HEK293 (cell line): ENCODE data around the gene TAOK3.
A peak's percentile ranks its signal among the peaks of the same experiment; 100 is the strongest.

Experiments
- CTCF ChIA-PET: fragments of 350-600 bp; formaldehyde crosslinking; extraction: SDS; loops from one replicate; lab custom pipeline; 2021; ENCODE audit warnings: antibody characterized with exemption; lab: Yijun Ruan, JAX
- POLR2A ChIA-PET: fragments of 300-600 bp; formaldehyde crosslinking; extraction: SDS; loops from one replicate; lab custom pipeline; 2020; ENCODE audit warnings: antibody characterized with exemption, inconsistent platforms; lab: Yijun Ruan, JAX
- H3K27ac ChIP-seq: fragments of 200-500 bp; sonication (Bioruptor generic); 2 replicates; pipeline ENCODE4 v1.5.1; 2014; ENCODE audit warnings: low read depth, low read length, control low read depth, inconsistent platforms; ENCODE audit errors: extremely low read depth
- H3K36me3 ChIP-seq, 2 experiments: fragments of 200-500 bp in 1 of 2; sonication (Bioruptor generic) in 1 of 2; 1 replicate in 1 of 2; 2 replicates in 1 of 2; pipeline ENCODE4 v1.5.1; 2014 to 2017; ENCODE audit warnings: inconsistent platforms in 2 of 2, low read length in 2 of 2; ENCODE audit not compliant: control insufficient read depth in 2 of 2, insufficient read depth in 1 of 2
- H3K4me1 ChIP-seq: fragments of 200-500 bp; sonication (Bioruptor generic); 2 replicates; pipeline ENCODE4 v1.5.1; 2014; ENCODE audit warnings: mild to moderate bottlenecking, low read length, inconsistent platforms; ENCODE audit not compliant: control insufficient read depth, insufficient read depth
- H3K4me3 ChIP-seq: 2 replicates; pipeline ENCODE4 v1.5.1; 2011; ENCODE audit warnings: low read depth, mild to moderate bottlenecking, control low read depth, low read length, moderate library complexity
- H3K9me3 ChIP-seq: fragments of 200-500 bp; sonication (Bioruptor generic); 2 replicates; pipeline ENCODE4 v1.5.1; 2014; ENCODE audit warnings: low read depth, low read length, inconsistent platforms; ENCODE audit not compliant: control insufficient read depth, insufficient read depth
- INSM2 ChIP-seq: fragments of 450-650 bp; formaldehyde crosslinking; IDR thresholded peaks from 2 replicates; pipeline ENCODE4 v1.5.1; 2016; ENCODE audit warnings: missing biosample characterization, missing genetic modification characterization
- KLF16 ChIP-seq: fragments of 450-650 bp; formaldehyde crosslinking; IDR thresholded peaks from 2 replicates; pipeline ENCODE4 v1.5.1; 2017; ENCODE audit warnings: missing biosample characterization, missing genetic modification characterization
- KLF9 ChIP-seq: fragments of 450-650 bp; formaldehyde crosslinking; IDR thresholded peaks from 2 replicates; pipeline ENCODE4 v1.5.1; 2016; ENCODE audit warnings: missing biosample characterization, missing genetic modification characterization, low read depth
- PRDM1 ChIP-seq: fragments of 450-650 bp; formaldehyde crosslinking; IDR thresholded peaks from 2 replicates; pipeline ENCODE4; 2016; ENCODE audit warnings: missing biosample characterization, missing genetic modification characterization
- ZBTB11 ChIP-seq: fragments of 450-650 bp; formaldehyde crosslinking; conservative IDR thresholded peaks from 2 replicates; pipeline ENCODE4 v1.5.1; 2016; ENCODE audit warnings: low read depth, missing biosample characterization, missing genetic modification characterization
- ZBTB17 ChIP-seq: fragments of 450-650 bp; formaldehyde crosslinking; IDR thresholded peaks from 2 replicates; pipeline ENCODE4 v1.5.1; 2016; ENCODE audit warnings: missing biosample characterization, missing genetic modification characterization
- ZBTB8A ChIP-seq: fragments of 450-650 bp; formaldehyde crosslinking; IDR thresholded peaks from 2 replicates; pipeline ENCODE4 v1.5.1; 2016; ENCODE audit warnings: missing biosample characterization, missing genetic modification characterization
- ZIC2 ChIP-seq: fragments of 450-650 bp; formaldehyde crosslinking; IDR thresholded peaks from 2 replicates; pipeline ENCODE4 v1.5.1; 2016; ENCODE audit warnings: missing biosample characterization, missing genetic modification characterization
- ZNF184 ChIP-seq: fragments of 450-650 bp; IDR thresholded peaks from 2 replicates; pipeline ENCODE4 v1.5.1; 2018; ENCODE audit warnings: missing biosample characterization, mild to moderate bottlenecking, missing genetic modification characterization
- ZNF324 ChIP-seq: fragments of 450-650 bp; formaldehyde crosslinking; IDR thresholded peaks from 2 replicates; pipeline ENCODE4 v1.5.1; 2016; ENCODE audit warnings: missing biosample characterization, missing genetic modification characterization
- ZNF394 ChIP-seq: fragments of 450-650 bp; formaldehyde crosslinking; IDR thresholded peaks from 2 replicates; pipeline ENCODE4 v1.5.1; 2016; ENCODE audit warnings: missing biosample characterization, missing genetic modification characterization, mild to moderate bottlenecking, moderate library complexity, borderline replicate concordance
- ZNF416 ChIP-seq: fragments of 450-650 bp; formaldehyde crosslinking; IDR thresholded peaks from 2 replicates; pipeline ENCODE4 v1.5.1; 2016; ENCODE audit warnings: missing biosample characterization, missing genetic modification characterization
- ZNF423 ChIP-seq: fragments of 450-650 bp; formaldehyde crosslinking; IDR thresholded peaks from 2 replicates; pipeline ENCODE4 v1.5.1; 2016; ENCODE audit warnings: missing biosample characterization, missing genetic modification characterization
- ZNF473 ChIP-seq: fragments of 450-650 bp; formaldehyde crosslinking; IDR thresholded peaks from 2 replicates; pipeline ENCODE4 v1.5.1; 2017; ENCODE audit warnings: missing biosample characterization, missing genetic modification characterization
- ZNF501 ChIP-seq: fragments of 450-650 bp; formaldehyde crosslinking; IDR thresholded peaks from 2 replicates; pipeline ENCODE4 v1.5.1; 2016; ENCODE audit warnings: missing biosample characterization, missing genetic modification characterization
- ZNF610 ChIP-seq: fragments of 450-650 bp; formaldehyde crosslinking; IDR thresholded peaks from 2 replicates; pipeline ENCODE4 v1.5.1; 2016; ENCODE audit warnings: missing biosample characterization, missing genetic modification characterization, borderline replicate concordance
- ZNF623 ChIP-seq: fragments of 450-650 bp; formaldehyde crosslinking; IDR thresholded peaks from 2 replicates; pipeline ENCODE4 v1.5.1; 2016; ENCODE audit warnings: missing biosample characterization, missing genetic modification characterization
- ZNF645 ChIP-seq: fragments of 450-650 bp; formaldehyde crosslinking; IDR thresholded peaks from 2 replicates; pipeline ENCODE4; 2016; ENCODE audit warnings: missing biosample characterization, missing genetic modification characterization
- ZNF660 ChIP-seq: fragments of 450-650 bp; IDR thresholded peaks from 2 replicates; pipeline ENCODE4 v1.5.1; 2018; ENCODE audit warnings: missing biosample characterization, mild to moderate bottlenecking, missing genetic modification characterization
- ZNF664 ChIP-seq: fragments of 450-650 bp; formaldehyde crosslinking; IDR thresholded peaks from 2 replicates; pipeline ENCODE4 v1.5.1; 2016; ENCODE audit warnings: missing biosample characterization, missing genetic modification characterization
- ZSCAN16 ChIP-seq: fragments of 450-650 bp; formaldehyde crosslinking; IDR thresholded peaks from 2 replicates; pipeline ENCODE4 v1.5.1; 2016; ENCODE audit warnings: missing biosample characterization, missing genetic modification characterization
- TF ChIP-seq, protein P1 (sequence below): fragments of 450-650 bp; formaldehyde crosslinking; IDR thresholded peaks from 2 replicates; pipeline ENCODE4 v1.5.1; 2016; ENCODE audit warnings: missing biosample characterization, missing genetic modification characterization
- TF ChIP-seq, protein P2 (sequence below): fragments of 450-650 bp; formaldehyde crosslinking; IDR thresholded peaks from 2 replicates; pipeline ENCODE4 v1.5.1; 2016; ENCODE audit warnings: missing biosample characterization, missing genetic modification characterization

TAOK3 gene

DNA sequence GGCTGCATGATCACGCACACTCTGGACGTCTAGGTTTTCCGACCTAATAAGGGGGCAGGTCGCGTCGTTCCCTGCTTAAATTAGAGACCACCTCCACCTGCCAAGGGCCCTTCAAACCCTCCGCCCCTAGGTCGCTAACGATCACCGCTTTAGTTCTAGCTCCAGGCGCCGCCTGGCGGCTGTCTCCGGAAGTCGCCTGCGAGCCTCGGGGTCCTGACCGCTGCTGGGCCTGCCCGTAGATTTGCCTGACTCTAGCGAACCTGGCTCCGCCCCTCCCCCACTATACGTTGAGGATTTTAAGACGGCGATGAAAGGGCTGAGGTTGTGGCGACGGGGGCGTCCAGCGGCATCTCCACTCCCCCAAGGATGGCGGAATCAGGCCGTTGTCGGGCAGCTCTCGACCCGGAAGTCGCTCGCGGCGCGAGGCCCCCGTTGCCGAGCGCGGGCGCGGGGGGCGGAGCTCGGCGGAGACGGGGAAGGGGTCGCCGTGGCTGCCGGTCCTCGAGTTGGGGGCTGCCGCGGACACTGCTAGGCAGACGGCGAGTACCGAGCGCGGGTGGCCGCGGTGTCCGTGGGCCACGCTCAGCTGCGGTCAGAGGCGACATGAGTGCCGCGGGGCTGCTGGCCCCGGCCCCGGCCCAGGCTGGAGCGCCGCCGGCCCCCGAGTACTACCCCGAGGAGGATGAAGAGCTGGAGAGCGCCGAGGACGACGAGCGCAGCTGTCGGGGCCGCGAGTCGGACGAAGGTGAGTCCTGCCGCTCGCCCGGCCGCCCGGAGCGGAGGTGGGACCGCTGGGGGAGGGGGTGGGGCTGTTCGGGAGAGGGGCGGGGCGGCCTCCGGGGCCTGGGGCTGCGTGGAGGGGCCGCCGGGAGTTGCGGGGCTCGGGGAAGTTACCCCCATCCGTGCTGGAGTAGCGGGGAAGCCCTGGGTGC lies 3.6 kb upstream of the TAOK3 start, which contains the start of gene SUDS3 (continued):
- TF ChIP-seq ZNF423 (tag by site-specific recombination) (no peak), ZIC2 (tag by site-specific recombination) (no peak), ZNF664 (tag by site-specific recombination) (0 out of 2 replicates have a peak, but pooled peaks have one; percentile 26), ZBTB8A (peak; percentile 65), ZSCAN16 (no peak), KLF9 (tag by site-specific recombination) (peak; percentile 75), ZBTB17 (tag by site-specific recombination) (peak; percentile 85), ZNF501 (tag by site-specific recombination) (peak; percentile 83), INSM2 (tag by site-specific recombination) (peak; percentile 72), ZNF394 (tag by site-specific recombination) (peak; percentile 78), KLF16 (tag by site-specific recombination) (peak; percentile 87), ZNF184 (tag by site-specific recombination) (peak; percentile 46; the same call in 1 of the 2 replicates), ZNF324 (tag by site-specific recombination) (peak; percentile 97), ZNF473 (tag by site-specific recombination) (no peak), ZNF660 (peak; percentile 92), ZNF623 (tag by site-specific recombination) (peak; percentile 31), ZNF610 (tag by site-specific recombination) (peak; percentile 60)
- TF ChIP-seq, protein P1, sequence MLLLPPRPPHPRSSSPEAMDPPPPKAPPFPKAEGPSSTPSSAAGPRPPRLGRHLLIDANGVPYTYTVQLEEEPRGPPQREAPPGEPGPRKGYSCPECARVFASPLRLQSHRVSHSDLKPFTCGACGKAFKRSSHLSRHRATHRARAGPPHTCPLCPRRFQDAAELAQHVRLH (tag by site-specific recombination) = peak; percentile 83
- TF ChIP-seq, protein P2, sequence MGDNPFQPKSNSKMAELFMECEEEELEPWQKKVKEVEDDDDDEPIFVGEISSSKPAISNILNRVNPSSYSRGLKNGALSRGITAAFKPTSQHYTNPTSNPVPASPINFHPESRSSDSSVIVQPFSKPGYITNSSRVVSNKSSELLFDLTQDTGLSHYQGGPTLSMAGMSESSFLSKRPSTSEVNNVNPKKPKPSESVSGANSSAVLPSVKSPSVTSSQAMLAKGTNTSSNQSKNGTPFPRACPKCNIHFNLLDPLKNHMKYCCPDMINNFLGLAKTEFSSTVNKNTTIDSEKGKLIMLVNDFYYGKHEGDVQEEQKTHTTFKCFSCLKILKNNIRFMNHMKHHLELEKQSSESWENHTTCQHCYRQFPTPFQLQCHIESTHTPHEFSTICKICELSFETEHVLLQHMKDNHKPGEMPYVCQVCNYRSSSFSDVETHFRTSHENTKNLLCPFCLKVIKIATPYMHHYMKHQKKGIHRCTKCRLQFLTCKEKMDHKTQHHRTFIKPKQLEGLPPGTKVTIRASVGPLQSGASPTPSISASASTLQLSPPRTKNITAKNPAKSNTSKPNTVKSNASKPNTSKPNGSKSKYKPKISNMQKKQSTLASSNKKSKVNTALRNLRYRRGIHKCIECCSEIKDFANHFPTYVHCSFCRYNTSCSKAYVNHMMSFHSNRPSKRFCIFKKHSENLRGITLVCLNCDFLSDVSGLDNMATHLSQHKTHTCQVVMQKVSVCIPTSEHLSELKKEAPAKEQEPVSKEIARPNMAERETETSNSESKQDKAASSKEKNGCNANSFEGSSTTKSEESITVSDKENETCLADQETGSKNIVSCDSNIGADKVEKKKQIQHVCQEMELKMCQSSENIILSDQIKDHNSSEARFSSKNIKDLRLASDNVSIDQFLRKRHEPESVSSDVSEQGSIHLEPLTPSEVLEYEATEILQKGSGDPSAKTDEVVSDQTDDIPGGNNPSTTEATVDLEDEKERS = 0 out of 2 replicates have a peak, but pooled peaks have one; percentile 35

DNA sequence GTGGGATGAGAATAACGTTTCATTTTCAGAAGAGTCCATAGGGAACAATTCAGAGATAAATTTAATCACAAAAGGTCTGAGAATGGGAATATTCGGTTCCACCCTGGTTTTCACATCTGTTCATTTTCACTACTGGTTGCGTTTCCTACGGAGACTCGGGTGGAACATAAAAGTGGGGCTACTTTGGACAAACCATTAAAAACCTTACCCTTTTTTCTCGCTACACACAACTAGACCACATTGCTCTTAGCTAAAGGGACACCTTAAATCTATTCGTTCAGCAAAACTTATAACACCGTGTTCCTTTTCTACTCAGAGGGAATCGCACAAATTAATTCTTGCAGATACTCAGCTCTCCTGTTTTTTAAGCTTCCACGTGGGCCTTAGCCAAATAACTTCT lies 2.6 kb upstream of the TAOK3 start:
- Histone ChIP-seq H3K4me1 (peaks cover 4% of the 10 kb centered on the region; the same call in 1 of the 2 replicates), H3K36me3 (peaks cover 2 to 17% of the 10 kb centered on the region in 2 experiments), H3K9me3 (no peaks in the 10 kb centered on the region), H3K4me3 (no peak overlapping the region), H3K27ac (no peak overlapping the region)
- CTCF ChIA-PET = interaction anchor here (0.6 to 6.9 kb wide), 31 partner anchors 10 to 518 kb away, joined by 3 to 125 read pairs (median 5); no protein-coding TSS in a partner anchor
- POLR2A ChIA-PET = interaction anchor here (1.3 to 2.0 kb wide), 3 partner anchors 191 to 254 kb away, joined by 3 to 11 read pairs (median 8); no protein-coding TSS in a partner anchor
- TF ChIP-seq, protein P2 = no peak
- TF ChIP-seq PRDM1 = no peak
- TF ChIP-seq ZNF394 (tag by site-specific recombination) = no peak
- no peak for TF ChIP-seq ZNF645 (tag by site-specific recombination)
- no peak for TF ChIP-seq ZNF416 (tag by site-specific recombination)
- no peak for TF ChIP-seq ZBTB11 (tag by site-specific recombination)
